DMS53 treated with DMSO at 0.1 percent for 48 hours (cell line): ENCODE data around the gene SMPDL3B.
"Not testable (repeated sequence)": the region's sequence is repeated elsewhere in the genome, so short reads cannot be mapped to it uniquely, and the experiment has no call there.

Experiments
- DNase-seq: peaks from one replicate; lab custom pipeline; 2025; ENCODE audit not compliant: unreplicated experiment; lab: John Stamatoyannopoulos, UW

Gene SMPDL3B

GRCh38 chr1:27967884-27968466, 33.2 kb downstream of the SMPDL3B start:
- DNase-seq = no peak

DNA sequence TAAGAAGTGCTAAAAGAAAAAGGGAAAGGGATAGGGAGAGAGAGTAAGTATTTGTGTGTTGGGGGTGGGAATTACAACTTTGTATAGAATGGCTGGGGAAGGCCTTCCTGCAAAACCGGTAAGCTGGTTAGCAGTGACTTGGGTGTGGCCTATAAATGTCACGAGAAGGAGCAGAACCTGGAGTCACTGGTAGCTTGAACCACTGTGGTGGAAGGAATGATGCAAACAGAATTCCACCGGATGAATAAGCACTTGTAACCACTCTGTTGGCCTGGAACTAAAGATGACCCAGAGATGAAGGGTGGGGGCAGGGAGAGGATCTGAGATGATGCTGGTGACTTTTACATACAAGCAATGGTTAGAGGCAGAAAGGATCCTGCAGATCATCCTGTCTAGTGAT, 33.9 kb downstream of the SMPDL3B start:
- no peak for DNase-seq

GRCh38 chr1:27970401-27970800, 35.6 kb downstream of the SMPDL3B start:
- no peak for DNase-seq

DNA sequence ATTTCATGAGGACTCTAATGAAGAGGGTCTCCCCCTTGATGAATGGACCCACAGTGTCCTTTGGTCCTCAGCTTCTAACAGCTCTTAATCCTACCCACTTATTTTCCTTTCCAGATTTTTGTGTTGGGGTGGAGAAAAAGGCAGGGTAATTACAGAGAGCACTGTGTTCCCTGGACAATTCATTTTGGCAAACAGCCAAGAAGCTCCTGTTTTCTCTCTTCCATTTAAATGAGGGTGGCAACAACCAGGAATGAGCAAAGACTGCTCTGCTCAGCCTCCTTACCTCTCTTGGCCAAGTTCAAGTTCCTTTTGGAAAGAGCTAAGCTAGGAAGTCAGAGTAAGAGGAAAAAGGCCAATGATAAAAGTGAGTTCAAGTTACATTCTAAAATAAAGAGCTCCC, 36.9 kb downstream of the SMPDL3B start:
- no peak for DNase-seq

DNA sequence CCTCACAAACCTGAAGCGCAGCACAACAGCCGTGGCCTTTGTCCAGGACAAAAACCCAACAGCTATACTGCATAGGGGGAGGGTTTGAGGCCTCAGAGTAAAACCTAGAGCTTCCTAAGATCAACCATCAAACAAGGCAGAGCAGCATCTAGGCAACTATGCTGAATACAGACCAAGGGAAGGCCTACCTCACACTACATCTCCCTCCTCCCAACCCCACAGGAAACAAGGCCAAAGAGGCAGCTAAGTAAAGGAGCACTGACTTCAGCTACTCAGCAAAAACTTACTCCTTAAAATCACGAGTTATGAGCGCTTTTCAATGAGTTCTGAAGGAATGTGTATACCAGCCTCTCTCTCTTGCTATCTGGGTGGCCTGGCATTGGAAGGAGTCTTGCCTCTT, 37.3 kb downstream of the SMPDL3B start:
- no peak for DNase-seq

DNA sequence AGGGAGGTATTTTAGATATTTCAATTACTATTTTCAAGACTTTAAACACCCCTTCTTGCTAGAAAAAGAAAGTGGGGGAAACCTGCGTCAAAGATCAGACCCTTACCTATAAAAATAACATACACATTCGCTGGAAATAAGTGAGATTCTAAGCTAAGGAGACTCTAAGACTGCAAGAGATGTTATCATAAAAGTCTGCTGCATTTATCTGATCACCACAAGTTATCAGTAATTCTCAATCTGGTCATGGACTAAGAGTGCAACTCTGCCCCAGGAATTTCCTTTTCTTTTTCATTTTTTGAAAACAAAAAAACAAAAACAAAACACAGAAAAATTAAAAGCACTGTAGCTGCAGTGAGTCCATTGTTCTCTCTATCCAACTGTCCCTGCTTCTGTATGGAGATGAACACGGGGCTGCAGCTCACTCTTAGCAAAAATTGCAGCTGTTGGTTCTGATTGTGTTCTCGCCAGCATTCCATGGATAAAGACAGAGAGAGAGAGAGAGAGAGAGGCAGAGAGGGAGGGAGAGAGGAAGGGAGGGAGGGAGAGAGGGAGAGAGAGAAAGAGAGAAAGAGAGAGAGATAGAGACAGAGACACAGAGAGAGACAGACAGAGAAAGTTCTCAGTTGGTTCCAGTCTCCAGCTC, 39.1 kb downstream of the SMPDL3B start:
- no peak for DNase-seq

DNA sequence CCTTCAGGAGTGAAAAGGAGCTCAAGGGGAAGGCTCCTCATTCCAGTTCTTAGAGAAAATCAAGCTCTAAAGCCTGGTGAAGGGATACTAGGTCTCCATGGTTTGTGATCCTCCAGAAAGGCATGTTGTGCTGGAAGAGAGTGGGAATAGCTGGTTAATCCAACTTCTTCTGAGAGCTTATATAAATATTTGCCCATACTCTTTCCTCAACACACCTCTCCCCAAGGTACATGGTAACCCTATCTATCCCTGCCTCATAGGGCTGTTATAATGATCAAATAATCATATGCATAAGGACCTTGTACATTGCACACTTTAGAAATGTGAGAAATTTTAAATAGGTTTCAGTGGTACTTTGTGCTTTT, 39.6 kb downstream of the SMPDL3B start:
- peak; percentile 7 for DNase-seq

- peak; percentile 49 for DNase-seq
Measured at GRCh38 chr1:27979151-27979858, 44.5 kb downstream of the SMPDL3B start.

- no peak for DNase-seq
Measured at GRCh38 chr1:27979859-27980201, 45.0 kb downstream of the SMPDL3B start.

DNA sequence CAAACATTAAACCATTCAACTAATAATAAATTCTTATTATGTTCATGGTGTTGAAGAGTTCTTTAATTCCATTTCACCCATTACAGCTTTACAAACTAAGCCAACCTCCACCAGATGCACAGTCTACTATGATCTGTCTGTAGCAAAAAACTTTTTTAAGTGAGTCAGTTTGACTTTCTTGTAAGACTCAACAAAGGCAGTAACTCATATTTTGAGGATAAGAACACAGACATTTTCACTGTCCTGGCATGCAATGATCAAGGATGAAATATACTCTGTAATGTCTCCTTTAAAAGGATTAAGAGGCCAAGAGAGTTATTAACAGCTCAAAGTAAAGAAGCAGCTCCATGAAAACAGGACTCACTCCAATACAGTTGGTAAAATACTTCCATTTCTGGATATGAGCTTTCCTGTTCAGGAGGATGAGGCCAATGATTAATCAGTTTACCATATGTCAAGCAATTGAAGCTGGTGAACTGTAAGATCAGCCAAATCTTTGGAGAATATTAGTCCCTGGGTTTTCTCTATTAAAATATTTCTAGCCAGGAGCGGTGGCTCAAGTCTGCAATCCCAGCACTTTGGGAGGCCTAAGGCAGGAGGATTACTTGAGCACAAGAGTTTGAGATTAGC, 45.5 kb downstream of the SMPDL3B start:
- DNase-seq = no peak

GRCh38 chr1:27981145-27981544, 46.3 kb downstream of the SMPDL3B start:
- DNase-seq = no peak

GRCh38 chr1:27990920-27991537, 56.2 kb downstream of the SMPDL3B start:
- no peak for DNase-seq

GRCh38 chr1:27992276-27992675, 57.5 kb downstream of the SMPDL3B start:
- no peak for DNase-seq

DNA sequence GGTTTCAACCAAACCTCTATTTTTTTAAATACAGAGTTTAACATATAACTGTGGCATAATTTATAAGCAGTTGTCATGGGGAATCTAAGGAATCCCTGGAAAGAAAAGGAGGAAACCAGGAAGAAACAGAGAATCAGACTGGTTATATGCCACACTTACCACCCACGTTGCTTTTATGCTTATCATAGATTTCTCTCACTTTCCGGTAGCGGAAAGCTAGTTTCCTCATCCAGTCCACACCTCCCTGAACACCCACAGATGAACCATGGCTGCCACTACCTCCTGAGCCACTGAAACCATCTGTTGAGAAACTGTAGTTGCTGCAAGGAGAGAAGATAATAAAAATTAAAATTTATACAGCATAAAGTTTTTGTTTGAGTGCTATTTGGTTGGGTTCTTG, 58.4 kb downstream of the SMPDL3B start:
- no peak for DNase-seq

- no peak for DNase-seq
Measured at GRCh38 chr1:27994060-27994459, 59.3 kb downstream of the SMPDL3B start.

DNA sequence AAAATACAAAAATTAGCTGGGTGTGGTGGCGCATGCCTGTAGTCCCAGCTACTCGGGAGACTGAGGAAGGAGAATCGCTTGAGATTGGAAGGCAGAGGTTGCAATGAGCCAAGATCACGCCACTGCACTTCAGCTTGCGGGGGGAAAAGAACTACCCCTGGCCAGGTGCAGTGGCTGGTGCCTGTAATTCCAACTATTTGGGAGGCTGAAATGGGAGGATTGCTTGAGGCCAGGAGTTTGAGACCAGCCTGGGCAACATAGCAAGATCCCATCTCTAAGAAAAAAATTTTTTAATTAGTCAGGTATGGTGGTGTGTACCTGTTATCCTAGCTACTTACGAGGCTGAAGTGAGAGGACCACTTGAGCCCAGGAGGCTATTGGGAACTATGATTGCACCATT, 59.7 kb downstream of the SMPDL3B start:
- DNase-seq = not testable (repeated sequence)

GRCh38 chr1:27999055-27999454, 64.3 kb downstream of the SMPDL3B start:
- DNase-seq = no peak

DNA sequence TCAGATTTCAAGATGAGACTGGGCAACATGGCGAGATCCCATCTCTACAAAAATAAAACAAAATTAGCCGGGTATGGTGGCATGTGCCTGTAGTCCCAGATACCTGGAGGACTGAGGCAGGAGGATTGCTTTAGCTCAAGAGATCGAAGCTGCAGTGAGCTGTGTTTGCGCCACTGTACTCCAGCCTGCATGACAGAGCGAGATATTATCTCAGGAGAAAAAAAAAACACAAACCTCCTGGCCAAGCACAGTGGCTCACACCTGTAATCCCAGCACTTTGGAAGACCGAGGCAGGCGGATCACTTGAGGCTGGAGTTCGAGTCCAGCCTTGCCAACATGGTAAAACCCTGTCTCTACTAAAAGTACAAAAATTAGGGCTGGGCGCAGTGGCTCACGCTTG, 67.8 kb downstream of the SMPDL3B start:
- DNase-seq = no peak

- DNase-seq = not testable (repeated sequence)
Measured at GRCh38 chr1:28003117-28003516, 68.3 kb downstream of the SMPDL3B start.
